T-helper 2 cell treated with Interferon-gamma antibody and Interleukin-4, amounts not matched to agents 5 μg/mL and 100 μg/mL, for 36 hours (primary cell): ENCODE data around the gene VAV2.
"Not testable (repeated sequence)": the region's sequence is repeated elsewhere in the genome, so short reads cannot be mapped to it uniquely, and the experiment has no call there.

Experiments
- DNase-seq: peaks from one replicate; pipeline ENCODE4 v3.0.0; 2021; ENCODE audit warnings: low spot score
- H3K27ac Mint-ChIP-seq: one replicate; pipeline ENCODE4 v1.8.0; 2021; ENCODE audit warnings: mild to moderate bottlenecking, mixed read lengths
- H3K27me3 Mint-ChIP-seq: one replicate; pipeline ENCODE4 v1.8.0; 2021; ENCODE audit warnings: low read depth, mixed read lengths
- H3K36me3 Mint-ChIP-seq: one replicate; pipeline ENCODE4 v1.8.0; 2021; ENCODE audit warnings: low read depth, mixed read lengths
- H3K4me1 Mint-ChIP-seq: one replicate; pipeline ENCODE4 v1.8.0; 2021; ENCODE audit warnings: low read depth, mixed read lengths
- H3K4me3 Mint-ChIP-seq: one replicate; pipeline ENCODE4 v1.8.0; 2022; ENCODE audit warnings: mild to moderate bottlenecking, moderate library complexity, mixed read lengths
- H3K9me3 Mint-ChIP-seq: one replicate; pipeline ENCODE4 v1.8.0; 2021; ENCODE audit warnings: mixed read lengths

VAV2 gene

GRCh38 chr9:133933426-133934026, 58.6 kb downstream of the VAV2 start:
- H3K27ac Mint-ChIP-seq, result no peak overlapping the region
- H3K36me3 Mint-ChIP-seq, result no peaks in the 10 kb centered on the region
- H3K9me3 Mint-ChIP-seq, result no peaks in the 10 kb centered on the region
- no peak for DNase-seq
- H3K4me1 Mint-ChIP-seq, result no peaks in the 10 kb centered on the region
- no peaks in the 10 kb centered on the region for H3K27me3 Mint-ChIP-seq
- H3K4me3 Mint-ChIP-seq, result no peak overlapping the region

GRCh38 chr9:133932633-133933032, 59.5 kb downstream of the VAV2 start:
- no peaks in the 10 kb centered on the region for H3K36me3 Mint-ChIP-seq
- no peaks in the 10 kb centered on the region for H3K27me3 Mint-ChIP-seq
- H3K4me3 Mint-ChIP-seq, result no peak overlapping the region

GRCh38 chr9:133932181-133932580, 59.9 kb downstream of the VAV2 start:
- Mint-ChIP-seq H3K27ac (no peak overlapping the region), H3K4me1 (no peaks in the 10 kb centered on the region), H3K9me3 (no peaks in the 10 kb centered on the region), H3K27me3 (no peaks in the 10 kb centered on the region), H3K36me3 (no peaks in the 10 kb centered on the region), H3K4me3 (no peak overlapping the region)
- no peak for DNase-seq

More at GRCh38 chr9:133932633-133933032, 59.5 kb downstream of the VAV2 start:
- no peaks in the 10 kb centered on the region for H3K9me3 Mint-ChIP-seq
- H3K4me1 Mint-ChIP-seq, result no peaks in the 10 kb centered on the region
- DNase-seq, result no peak
- no peak overlapping the region for H3K27ac Mint-ChIP-seq

GRCh38 chr9:133930682-133931485, 61.2 kb downstream of the VAV2 start:
- H3K9me3 Mint-ChIP-seq, result no peaks in the 10 kb centered on the region
- H3K27me3 Mint-ChIP-seq, result no peaks in the 10 kb centered on the region
- DNase-seq, result no peak
- no peaks in the 10 kb centered on the region for H3K4me1 Mint-ChIP-seq
- no peak overlapping the region for H3K4me3 Mint-ChIP-seq
- H3K27ac Mint-ChIP-seq, result no peak overlapping the region
- no peaks in the 10 kb centered on the region for H3K36me3 Mint-ChIP-seq

- no peaks in the 10 kb centered on the region for H3K36me3 Mint-ChIP-seq
Observed at GRCh38 chr9:133930046-133930681, 62.0 kb downstream of the VAV2 start.

GRCh38 chr9:133929599-133929998, 62.5 kb downstream of the VAV2 start:
- Mint-ChIP-seq H3K27ac (no peak overlapping the region), H3K4me3 (no peak overlapping the region), H3K27me3 (no peaks in the 10 kb centered on the region), H3K36me3 (no peaks in the 10 kb centered on the region), H3K4me1 (no peaks in the 10 kb centered on the region), H3K9me3 (no peaks in the 10 kb centered on the region)
- DNase-seq, result no peak

More at GRCh38 chr9:133930046-133930681, 62.0 kb downstream of the VAV2 start:
- Mint-ChIP-seq H3K4me3 (no peak overlapping the region), H3K4me1 (no peaks in the 10 kb centered on the region), H3K9me3 (no peaks in the 10 kb centered on the region), H3K27ac (no peak overlapping the region), H3K27me3 (no peaks in the 10 kb centered on the region)
- no peak for DNase-seq

GRCh38 chr9:133928248-133928764, 63.8 kb downstream of the VAV2 start:
- no peak overlapping the region for H3K4me3 Mint-ChIP-seq
- no peaks in the 10 kb centered on the region for H3K36me3 Mint-ChIP-seq
- H3K27ac Mint-ChIP-seq, result no peak overlapping the region
- H3K27me3 Mint-ChIP-seq, result no peaks in the 10 kb centered on the region
- no peaks in the 10 kb centered on the region for H3K4me1 Mint-ChIP-seq
- no peaks in the 10 kb centered on the region for H3K9me3 Mint-ChIP-seq
- no peak for DNase-seq

GRCh38 chr9:133927041-133927440, 65.1 kb downstream of the VAV2 start:
- no peaks in the 10 kb centered on the region for H3K36me3 Mint-ChIP-seq
- no peak overlapping the region for H3K27ac Mint-ChIP-seq
- no peaks in the 10 kb centered on the region for H3K4me1 Mint-ChIP-seq
- no peak for DNase-seq
- H3K27me3 Mint-ChIP-seq, result no peaks in the 10 kb centered on the region
- H3K9me3 Mint-ChIP-seq, result no peaks in the 10 kb centered on the region
- H3K4me3 Mint-ChIP-seq, result no peak overlapping the region

- Mint-ChIP-seq H3K4me3 (no peak overlapping the region), H3K36me3 (no peaks in the 10 kb centered on the region), H3K27ac (no peak overlapping the region), H3K4me1 (no peaks in the 10 kb centered on the region), H3K9me3 (no peaks in the 10 kb centered on the region), H3K27me3 (no peaks in the 10 kb centered on the region)
- DNase-seq, result no peak
Observed at GRCh38 chr9:133926165-133926856, 65.8 kb downstream of the VAV2 start.

- Mint-ChIP-seq H3K4me3 (no peak overlapping the region), H3K27ac (no peak overlapping the region), H3K4me1 (no peaks in the 10 kb centered on the region), H3K27me3 (no peaks in the 10 kb centered on the region), H3K9me3 (no peaks in the 10 kb centered on the region), H3K36me3 (no peaks in the 10 kb centered on the region)
- DNase-seq, result no peak
Observed at GRCh38 chr9:133924453-133924852, 67.7 kb downstream of the VAV2 start.

GRCh38 chr9:133923608-133924007, 68.5 kb downstream of the VAV2 start:
- not testable (repeated sequence) for DNase-seq, H3K4me3 Mint-ChIP-seq, H3K9me3 Mint-ChIP-seq, H3K27me3 Mint-ChIP-seq, H3K4me1 Mint-ChIP-seq, H3K27ac Mint-ChIP-seq, H3K36me3 Mint-ChIP-seq

- Mint-ChIP-seq H3K4me3 (no peak overlapping the region), H3K27ac (no peak overlapping the region), H3K36me3 (no peaks in the 10 kb centered on the region), H3K27me3 (peaks cover 2% of the 10 kb centered on the region), H3K9me3 (no peaks in the 10 kb centered on the region), H3K4me1 (no peaks in the 10 kb centered on the region)
- no peak for DNase-seq
Observed at GRCh38 chr9:133921866-133922265, 70.3 kb downstream of the VAV2 start.

GRCh38 chr9:133920471-133920870, 71.7 kb downstream of the VAV2 start:
- no peak overlapping the region for H3K4me3 Mint-ChIP-seq
- H3K9me3 Mint-ChIP-seq, result no peaks in the 10 kb centered on the region
- H3K27me3 Mint-ChIP-seq, result peaks cover 2% of the 10 kb centered on the region
- no peaks in the 10 kb centered on the region for H3K4me1 Mint-ChIP-seq
- H3K27ac Mint-ChIP-seq, result no peak overlapping the region
- DNase-seq, result no peak
- no peaks in the 10 kb centered on the region for H3K36me3 Mint-ChIP-seq
